Coronary artery (tissue), 2 donors: ENCODE measurements around the gene HADH.

Source experiments
- DNase-seq: peaks from one replicate; pipeline ENCODE4 v3.0.0-alpha.2; 2017; ENCODE audit warnings: low spot score
- H3K27ac ChIP-seq, 2 donors: fragments of 200-600 bp; sonication (generic); one replicate each; pipeline ENCODE4 v1.5.1; 2016 to 2019
- H3K4me3 ChIP-seq: fragments of 200-600 bp; sonication (generic); 2 replicates; pipeline ENCODE4 v1.5.1; 2016; ENCODE audit warnings: mild to moderate bottlenecking, moderate library complexity
- CTCF ChIP-seq: fragments of 200-600 bp; sonication (generic); IDR thresholded peaks from one replicate; pipeline ENCODE4 v1.5.1; 2019; ENCODE audit warnings: antibody characterized with exemption

The HADH gene

GRCh38 chr4:108056418-108056817 lies 66.7 kb downstream of the HADH start:
- Histone ChIP-seq H3K27ac (no peak overlapping the region), H3K4me3 (no peak overlapping the region)
- no peak for TF ChIP-seq CTCF
- no peak for DNase-seq

GRCh38 chr4:108058685-108059440 lies 69.2 kb downstream of the HADH start:
- no peak for DNase-seq
- no peak for TF ChIP-seq CTCF
- Histone ChIP-seq H3K27ac (no peak overlapping the region), H3K4me3 (no peak overlapping the region)

GRCh38 chr4:108060164-108060563 lies 70.5 kb downstream of the HADH start:
- no peak for TF ChIP-seq CTCF
- Histone ChIP-seq H3K4me3 (no peak overlapping the region), H3K27ac (no peak overlapping the region)
- no peak for DNase-seq

- no peak overlapping the region for H3K27ac ChIP-seq
- no peak for DNase-seq
- no peak for TF ChIP-seq CTCF
- no peak overlapping the region for H3K4me3 ChIP-seq
Measured at GRCh38 chr4:108060686-108061321, 71.1 kb downstream of the HADH start.

- Histone ChIP-seq H3K27ac (no peak overlapping the region), H3K4me3 (no peak overlapping the region)
- TF ChIP-seq CTCF: no peak
- no peak for DNase-seq
Measured at GRCh38 chr4:108068442-108068841, 78.8 kb downstream of the HADH start.

- Histone ChIP-seq H3K27ac (no peak overlapping the region), H3K4me3 (no peak overlapping the region)
- no peak for TF ChIP-seq CTCF
- DNase-seq: no peak
Measured at GRCh38 chr4:108070775-108071174, 81.1 kb downstream of the HADH start.

GRCh38 chr4:108072300-108072699 lies 82.6 kb downstream of the HADH start:
- no peak for DNase-seq
- no peak overlapping the region for H3K27ac ChIP-seq
- no peak overlapping the region for H3K4me3 ChIP-seq
- TF ChIP-seq CTCF: no peak
